Measurements from ENCODE around the gene KCNQ1OT1. TPM values are rescaled to one million over a fixed set of nuclear protein-coding genes. Genes with fewer than 3 reads are reported as not detected.
A peak's percentile ranks its signal among the peaks of the same experiment; 100 is the strongest.

KCNQ1OT1 gene
- total RNA-seq, 1 experiment from 2014 or later, result 1.2 TPM

DNA sequence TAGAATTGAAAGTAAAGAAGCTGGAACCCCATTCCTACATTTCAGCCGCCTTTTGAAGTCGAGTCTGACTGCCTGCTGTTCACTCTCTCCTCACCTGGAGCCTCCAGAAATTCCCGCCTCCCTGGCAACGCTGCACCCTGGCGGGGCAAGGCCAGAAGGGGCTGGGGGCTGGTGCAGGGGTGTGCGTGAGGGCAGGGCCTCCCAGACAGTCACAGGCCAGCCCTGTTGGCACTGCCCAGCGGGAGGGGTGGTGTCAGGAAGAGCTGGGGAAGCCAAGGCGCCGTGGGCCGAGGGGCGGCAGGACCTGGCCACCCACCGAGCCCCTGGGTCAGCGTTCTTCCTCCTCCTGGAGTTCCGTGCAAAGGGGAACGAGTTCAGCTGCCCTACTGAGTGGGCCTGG is 123.2 kb downstream of the KCNQ1OT1 start:
- TF ChIP-seq, protein P1, sequence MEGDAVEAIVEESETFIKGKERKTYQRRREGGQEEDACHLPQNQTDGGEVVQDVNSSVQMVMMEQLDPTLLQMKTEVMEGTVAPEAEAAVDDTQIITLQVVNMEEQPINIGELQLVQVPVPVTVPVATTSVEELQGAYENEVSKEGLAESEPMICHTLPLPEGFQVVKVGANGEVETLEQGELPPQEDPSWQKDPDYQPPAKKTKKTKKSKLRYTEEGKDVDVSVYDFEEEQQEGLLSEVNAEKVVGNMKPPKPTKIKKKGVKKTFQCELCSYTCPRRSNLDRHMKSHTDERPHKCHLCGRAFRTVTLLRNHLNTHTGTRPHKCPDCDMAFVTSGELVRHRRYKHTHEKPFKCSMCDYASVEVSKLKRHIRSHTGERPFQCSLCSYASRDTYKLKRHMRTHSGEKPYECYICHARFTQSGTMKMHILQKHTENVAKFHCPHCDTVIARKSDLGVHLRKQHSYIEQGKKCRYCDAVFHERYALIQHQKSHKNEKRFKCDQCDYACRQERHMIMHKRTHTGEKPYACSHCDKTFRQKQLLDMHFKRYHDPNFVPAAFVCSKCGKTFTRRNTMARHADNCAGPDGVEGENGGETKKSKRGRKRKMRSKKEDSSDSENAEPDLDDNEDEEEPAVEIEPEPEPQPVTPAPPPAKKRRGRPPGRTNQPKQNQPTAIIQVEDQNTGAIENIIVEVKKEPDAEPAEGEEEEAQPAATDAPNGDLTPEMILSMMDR (conservative IDR thresholded peaks at IDR 0.05), result no peak
- Histone ChIP-seq H2AFZ (ENCODE audit: low read length) (no peak overlapping the region), H3K4me1 (ENCODE audit: insufficient read depth, low read length) (no peaks in the 10 kb centered on the region), H3K9ac (ENCODE audit: extremely low read depth, insufficient read length, low read length) (no peak overlapping the region), H3K14ac (ENCODE audit: insufficient read depth, low read length) (no peak overlapping the region; the same call in 1 of the 2 replicates), H3K23me2 (ENCODE audit: insufficient read length, low read depth, low read length, poor library complexity, severe bottlenecking) (no peaks in the 10 kb centered on the region), H4K91ac (ENCODE audit: insufficient read length, low read depth, low read length) (no peak overlapping the region), H3K4me2 (ENCODE audit: insufficient read depth, insufficient read length, low read length) (no peak overlapping the region), H4K20me1 (ENCODE audit: control insufficient read depth, insufficient read depth, insufficient read length) (no peaks in the 10 kb centered on the region), H3T11ph (ENCODE audit: low read length) (no peak overlapping the region), H3K27me3 (ENCODE audit: insufficient read depth, low read length) (no peaks in the 10 kb centered on the region; the same call in 1 of the 2 replicates), H3K18ac (ENCODE audit: insufficient read length, low read depth, low read length) (no peak overlapping the region), H3K9me3 (ENCODE audit: control insufficient read depth, low read depth, low read length) (no peaks in the 10 kb centered on the region), H2AK5ac (ENCODE audit: insufficient read length, low read length) (no peak overlapping the region), H3K23ac (ENCODE audit: insufficient read length, low read depth, low read length) (no peak overlapping the region), H2BK15ac (ENCODE audit: low read depth, low read length) (no peak overlapping the region), H2BK20ac (ENCODE audit: low read depth, low read length, poor library complexity, severe bottlenecking) (no peak overlapping the region), H3K4ac (ENCODE audit: low read depth, low read length) (no peak overlapping the region), H2BK5ac (ENCODE audit: insufficient read length, low read length) (no peak overlapping the region), H3K27ac (ENCODE audit: insufficient read length, low read depth, low read length) (no peak overlapping the region), H4K5ac (ENCODE audit: insufficient read length, low read depth, low read length) (no peak overlapping the region), H3K79me1 (ENCODE audit: insufficient read depth, low read depth, low read length, poor library complexity, severe bottlenecking) (no peaks in the 10 kb centered on the region), H2BK12ac (ENCODE audit: insufficient read length, low read depth, low read length) (no peak overlapping the region), H2BK120ac (ENCODE audit: low read depth, low read length, poor library complexity, severe bottlenecking) (no peak overlapping the region), H3K56ac (ENCODE audit: insufficient read length, low read depth, low read length) (no peak overlapping the region), H4K8ac (replicated peaks; ENCODE audit: insufficient read length, low read depth, low read length) (no peak overlapping the region), H3K79me2 (ENCODE audit: insufficient read depth, low read length) (no peaks in the 10 kb centered on the region)
- peak; percentile 15 for DNase-seq
- Mint-ChIP-seq H3K4me3 (no peak overlapping the region), H3K9me3 (no peaks in the 10 kb centered on the region), H3K27ac (no peak overlapping the region), H3K4me1 (peaks cover 2 to 7% of the 10 kb centered on the region in 2 experiments; a peak in 2 of 4 replicates), H3K27me3 (ENCODE audit: low read depth) (peaks cover 72% of the 10 kb centered on the region), H3K36me3 (ENCODE audit: insufficient read depth in 1 of 3, low read depth in 3 of 3) (no peaks in the 10 kb centered on the region)
- WGBS (ENCODE audit: extremely low coverage, insufficient read length, low lambda C conversion rate), result no CpG with 5 or more reads among the region's 15 CpGs
